ENCODE data around the gene CTSE.

- no peak for TF ChIP-seq CTCF (IDR thresholded peaks at IDR 0.05)
- no peak for TF ChIP-seq EP300 (IDR thresholded peaks at IDR 0.05)
- TF ChIP-seq POLR2A (IDR thresholded peaks at IDR 0.05) = no peak
Observed at GRCh38 chr1:205985330-205986005, 38.2 kb downstream of the CTSE start.

All from ovary (tissue), 3 donors.